ENCODE data around the gene FHOD3.
"Not testable (repeated sequence)": the region's sequence is repeated elsewhere in the genome, so short reads cannot be mapped to it uniquely, and the experiment has no call there.

The FHOD3 gene

GRCh38 chr18:36350251-36350651 is 52.7 kb downstream of the FHOD3 start:
- no peak for DNase-seq (ENCODE audit: low read depth in 2 of 2)

- no peak for DNase-seq (ENCODE audit: low read depth in 2 of 2)
These were observed 53.4 kb downstream of the FHOD3 start for GRCh38 chr18:36350839-36351469.

GRCh38 chr18:36352384-36352783 is 54.9 kb downstream of the FHOD3 start:
- no peak for DNase-seq (ENCODE audit: low read depth in 2 of 2)

DNA sequence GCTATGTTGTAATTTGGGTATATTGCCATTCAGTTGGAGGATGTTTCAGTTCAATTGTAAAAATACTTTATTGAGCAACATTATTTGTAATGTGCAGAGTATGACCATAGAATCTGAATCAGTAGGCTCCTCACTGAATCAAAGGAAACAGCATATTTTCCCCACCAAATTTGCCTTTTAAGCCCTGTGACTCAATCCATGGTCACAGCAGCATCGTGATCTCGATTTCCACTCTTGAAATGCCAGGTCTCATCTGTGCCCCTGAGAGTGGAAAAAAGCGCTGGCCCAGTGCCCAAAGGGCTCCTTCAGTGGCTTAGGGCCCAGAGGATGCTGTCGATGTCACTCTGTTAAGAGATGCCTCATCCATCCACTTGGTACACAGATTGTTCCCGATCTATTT is 57.5 kb downstream of the FHOD3 start:
- peak in 1 of 2 donors; percentile 20 for DNase-seq (ENCODE audit: low read depth in 2 of 2)

DNA sequence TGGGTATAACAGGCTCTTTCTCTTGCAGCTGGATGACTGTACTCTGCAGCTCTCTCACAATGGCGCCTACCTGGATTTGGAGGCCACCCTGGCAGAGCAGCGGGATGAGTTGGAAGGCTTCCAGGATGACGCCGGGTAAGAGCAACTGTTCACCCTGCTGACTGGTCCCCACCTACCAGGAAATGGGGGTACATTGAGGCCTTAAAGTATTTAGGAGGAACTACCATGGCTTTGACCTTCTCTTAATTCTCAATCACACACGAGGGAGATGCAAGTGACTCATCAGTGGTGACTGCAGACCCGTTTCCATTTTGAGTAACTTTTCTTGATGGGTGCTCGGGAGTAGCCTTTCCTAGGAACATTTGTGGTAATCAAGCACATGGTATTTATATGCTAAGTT is 58.0 kb downstream of the FHOD3 start:
- no peak for DNase-seq (ENCODE audit: low read depth in 2 of 2)

DNA sequence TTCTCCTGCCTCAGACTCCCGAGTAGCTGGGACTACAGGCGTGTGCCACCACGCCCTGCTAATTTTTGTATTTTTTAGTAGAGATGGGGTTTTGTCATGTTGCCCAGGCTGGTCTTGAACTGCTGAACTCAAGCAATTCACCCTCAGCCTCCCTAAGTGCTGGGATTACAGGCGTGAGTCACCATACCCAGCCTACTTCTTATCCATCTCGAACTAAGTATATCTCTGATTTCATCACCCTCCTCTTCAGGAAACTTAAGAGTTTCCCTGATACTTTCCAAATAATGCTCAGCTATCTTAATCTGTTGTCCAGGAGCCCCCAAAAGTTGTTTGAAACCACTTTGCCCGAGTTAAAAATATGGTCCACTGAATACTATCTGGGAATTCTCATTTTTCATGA is 59.2 kb downstream of the FHOD3 start:
- DNase-seq (ENCODE audit: low read depth in 2 of 2): not testable (repeated sequence)

DNA sequence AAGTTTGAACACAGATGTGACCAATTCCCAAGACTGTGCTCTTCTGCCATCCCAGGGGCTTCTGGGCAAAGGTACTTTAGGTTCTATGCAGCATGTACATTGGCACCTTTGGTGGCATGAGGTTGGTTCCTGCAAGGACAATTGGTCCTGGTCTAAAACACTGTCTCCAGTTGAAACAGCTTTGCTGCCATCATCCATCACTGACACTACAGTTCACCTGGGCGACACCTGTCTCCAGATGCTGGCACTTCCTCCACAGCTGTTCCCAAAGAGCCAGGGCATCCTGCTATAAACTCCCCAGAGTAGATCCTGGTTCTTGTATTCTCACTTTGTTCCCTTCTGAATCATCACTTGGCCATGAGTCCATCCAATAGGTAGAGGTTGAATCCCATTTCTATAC is 60.6 kb downstream of the FHOD3 start:
- no peak for DNase-seq (ENCODE audit: low read depth in 2 of 2)

- no peak for DNase-seq (ENCODE audit: low read depth in 2 of 2)
These were observed 62.9 kb downstream of the FHOD3 start for GRCh38 chr18:36360256-36360909.

- DNase-seq (ENCODE audit: low read depth in 2 of 2): no peak
These were observed 67.6 kb downstream of the FHOD3 start for GRCh38 chr18:36364911-36365624.

DNA sequence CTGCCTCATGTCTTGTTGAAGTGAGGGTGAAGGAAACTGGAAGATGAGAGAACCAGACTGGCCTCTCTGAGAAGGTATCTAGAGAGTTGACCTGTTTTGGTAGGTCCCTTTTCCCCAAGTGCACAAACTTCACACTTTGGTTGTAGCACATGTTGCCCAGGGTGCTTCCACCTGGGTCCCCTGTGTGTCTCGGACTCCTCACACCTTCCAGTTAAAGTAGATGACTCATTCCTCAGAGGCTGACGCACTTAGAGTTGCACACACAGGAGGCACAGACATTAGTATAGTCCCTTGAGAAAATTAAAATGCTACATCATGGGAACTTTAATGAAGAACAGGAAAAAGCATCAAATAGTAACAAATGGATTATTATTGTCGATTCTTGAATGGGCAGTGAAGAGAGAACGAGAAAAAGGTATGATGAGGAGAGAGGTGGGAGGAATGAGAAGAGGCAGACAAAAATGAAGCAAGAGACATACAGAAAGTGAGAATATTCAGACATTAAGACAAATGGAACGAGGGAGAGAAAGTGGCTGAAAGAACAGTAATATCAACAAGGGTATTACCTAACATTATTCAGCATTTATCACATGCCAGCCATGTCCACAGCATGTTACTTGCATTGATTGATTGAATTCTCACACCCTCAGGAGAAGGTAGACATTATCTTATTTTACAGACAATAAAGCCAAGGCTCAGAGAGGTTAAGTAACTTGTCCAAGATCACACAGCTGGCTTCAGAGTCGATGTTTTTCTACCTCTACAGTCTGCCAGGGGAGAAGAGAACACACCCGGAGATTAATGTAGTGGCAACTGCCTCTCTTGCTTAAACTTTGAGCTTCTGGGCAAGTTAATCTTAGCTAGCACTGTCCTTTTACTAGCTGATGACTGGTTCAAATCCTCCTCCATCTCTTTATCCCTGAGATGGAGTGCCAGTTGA is 68.6 kb downstream of the FHOD3 start:
- no peak for DNase-seq (ENCODE audit: low read depth in 2 of 2)

GRCh38 chr18:36366994-36367839 is 69.7 kb downstream of the FHOD3 start:
- DNase-seq (ENCODE audit: low read depth in 2 of 2): no peak

- DNase-seq (ENCODE audit: low read depth in 2 of 2): no peak
These were observed 71.4 kb downstream of the FHOD3 start for GRCh38 chr18:36368889-36369288.

DNA sequence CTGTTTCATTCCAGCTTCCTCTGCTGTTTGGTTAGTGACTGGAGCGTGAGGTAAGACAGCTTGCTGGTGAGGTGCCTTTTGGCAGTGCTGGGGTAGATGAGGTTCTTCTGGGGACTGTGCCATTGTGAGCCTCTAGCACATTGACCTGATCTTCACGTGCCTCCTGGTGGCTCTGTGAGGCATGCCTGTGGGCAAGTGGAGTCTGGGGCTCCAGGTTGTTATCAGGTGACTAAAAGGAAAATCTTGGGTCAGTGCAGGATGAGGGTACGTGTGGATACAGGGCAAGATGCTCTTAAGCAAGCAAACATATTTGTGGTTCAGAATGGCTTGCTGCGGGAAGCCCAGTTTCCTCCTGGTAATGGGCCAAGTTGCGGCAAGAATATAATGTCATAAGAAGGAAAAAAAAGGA is 75.4 kb downstream of the FHOD3 start:
- DNase-seq (ENCODE audit: low read depth in 2 of 2): no peak

- DNase-seq (ENCODE audit: low read depth in 2 of 2): no peak
These were observed 76.7 kb downstream of the FHOD3 start for GRCh38 chr18:36374262-36374661.

- no peak for DNase-seq (ENCODE audit: low read depth in 2 of 2)
These were observed 77.6 kb downstream of the FHOD3 start for GRCh38 chr18:36375118-36375517.

DNA sequence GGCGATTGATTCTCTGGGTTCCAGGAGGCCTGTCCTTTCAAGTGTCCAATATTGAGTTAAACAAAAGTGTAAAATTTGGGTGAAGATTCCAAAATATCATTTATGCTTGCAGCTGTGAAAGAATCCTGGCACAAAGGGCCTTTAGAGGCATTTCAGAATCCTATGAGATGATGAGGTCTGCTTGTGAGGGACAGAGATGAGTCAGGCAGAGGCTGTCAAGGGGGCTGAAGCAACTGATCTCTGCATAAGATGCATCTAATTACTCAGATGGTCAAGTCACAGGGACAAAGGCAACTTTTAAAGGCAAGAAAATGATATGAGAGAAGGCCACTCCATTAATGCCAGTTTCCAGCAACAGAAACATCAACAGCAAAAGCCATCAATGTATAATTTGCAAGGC is 78.8 kb downstream of the FHOD3 start:
- no peak for DNase-seq (ENCODE audit: low read depth in 2 of 2)

GRCh38 chr18:36377626-36378025 is 80.1 kb downstream of the FHOD3 start:
- DNase-seq (ENCODE audit: low read depth in 2 of 2): no peak

GRCh38 chr18:36378205-36378604 is 80.7 kb downstream of the FHOD3 start:
- DNase-seq (ENCODE audit: low read depth in 2 of 2): no peak

- DNase-seq (ENCODE audit: low read depth in 2 of 2): no peak
These were observed 82.0 kb downstream of the FHOD3 start for GRCh38 chr18:36379435-36379984.

GRCh38 chr18:36380173-36380827 is 82.8 kb downstream of the FHOD3 start:
- no peak for DNase-seq (ENCODE audit: low read depth in 2 of 2)

Data from stimulated activated CD4-positive, alpha-beta T cell treated with anti-CD3 and anti-CD28 coated beads, Interleukin-4, amount 100 ng/mL, for 48 hours (primary cell).